ENCODE data around the gene KIF18A. TPM values are rescaled to one million over a fixed set of nuclear protein-coding genes. Genes with fewer than 3 reads are reported as not detected.

Gene KIF18A
- total RNA-seq, 1 experiment from 2014 or later: 21.4 TPM

DNA sequence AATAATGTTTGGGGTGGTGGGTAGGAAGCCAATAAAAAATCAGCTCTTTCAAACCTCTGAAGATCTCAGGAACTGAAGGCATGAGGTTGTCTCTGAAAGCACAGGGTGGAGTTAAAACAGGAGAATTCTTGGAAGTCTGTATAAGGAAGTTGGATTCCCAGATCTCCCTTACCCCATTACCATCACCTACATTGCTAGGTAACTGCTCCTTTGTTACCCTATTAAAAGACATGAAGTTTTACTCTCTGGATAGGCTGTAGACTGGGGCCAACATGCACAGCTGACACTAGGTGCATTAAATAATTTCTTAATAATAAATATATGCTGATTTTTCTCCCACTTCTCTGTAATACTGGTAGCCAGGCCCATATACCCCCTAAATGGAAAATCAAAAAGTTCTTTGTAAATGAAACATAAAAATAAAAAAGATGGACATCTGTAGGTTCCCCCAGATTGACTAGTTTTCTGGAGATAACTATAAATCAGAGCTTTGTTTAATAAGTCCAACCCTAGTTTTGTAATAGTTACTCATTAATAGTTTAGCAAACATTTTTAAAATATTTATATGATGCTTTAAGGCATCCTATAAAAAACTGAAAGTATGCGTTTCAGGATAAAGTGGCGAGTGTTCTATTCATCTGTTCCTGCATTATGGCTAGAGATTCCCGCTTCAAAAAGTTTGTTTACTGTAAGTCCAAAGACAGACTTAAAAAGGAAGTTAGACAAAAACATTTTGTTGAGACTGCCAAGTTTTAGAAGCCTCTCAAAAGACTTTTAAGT is 63.8 kb downstream of the KIF18A start:
- H3K4me3 ChIP-seq (ENCODE audit: insufficient read depth, low read depth, low read length): no peak overlapping the region
- no peaks in the 10 kb centered on the region; the same call in 1 of the 2 replicates for H3K36me3 ChIP-seq (replicated peaks; ENCODE audit: control insufficient read depth, insufficient read depth, low read length)
- H3K27me3 ChIP-seq (ENCODE audit: control insufficient read depth, insufficient read depth, low read length): no peaks in the 10 kb centered on the region
- DNase-seq: no peak

DNA sequence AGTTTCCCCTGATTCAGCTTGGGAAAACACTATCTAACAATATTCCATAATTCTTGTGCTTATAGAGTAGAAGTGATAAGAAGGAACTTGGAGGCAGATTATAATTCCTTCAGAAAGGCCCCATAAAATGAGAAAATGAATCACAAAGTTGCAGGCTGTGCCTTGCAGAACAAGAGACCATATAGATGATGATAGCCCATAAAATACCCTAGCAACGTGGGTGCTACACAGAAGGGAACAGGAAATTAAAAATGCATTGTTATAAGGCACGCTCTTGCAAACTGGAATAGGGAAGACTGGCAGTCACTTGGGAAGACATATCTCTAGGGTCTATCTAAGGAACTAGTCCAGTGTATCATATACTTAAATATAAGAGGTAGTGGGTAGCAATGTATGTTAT is 67.6 kb downstream of the KIF18A start:
- Histone ChIP-seq H3K27me3 (ENCODE audit: control insufficient read depth, insufficient read depth, low read length) (no peaks in the 10 kb centered on the region), H3K4me3 (ENCODE audit: insufficient read depth, low read depth, low read length) (no peak overlapping the region), H3K36me3 (replicated peaks; ENCODE audit: control insufficient read depth, insufficient read depth, low read length) (no peaks in the 10 kb centered on the region; the same call in none of the 2 replicates)
- DNase-seq: no peak

DNA sequence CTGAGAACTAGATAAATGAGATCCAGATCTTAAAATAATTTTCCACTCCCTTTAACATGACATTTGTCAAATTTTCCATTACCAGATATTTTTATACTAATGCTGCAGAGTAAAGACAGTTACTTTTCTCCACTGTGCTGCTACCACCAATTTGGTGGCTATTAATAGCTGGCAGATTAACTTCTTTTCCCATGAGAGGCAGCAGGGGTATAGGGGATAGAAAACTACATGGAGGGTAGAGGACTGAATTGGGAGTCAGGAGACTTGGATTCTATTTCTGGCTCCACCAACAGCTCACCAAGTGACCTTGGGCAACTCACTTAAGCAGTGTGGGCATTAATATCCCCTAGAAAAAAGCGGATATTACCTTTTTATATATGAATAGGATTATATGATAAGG is 69.2 kb downstream of the KIF18A start:
- no peaks in the 10 kb centered on the region for H3K27me3 ChIP-seq (ENCODE audit: control insufficient read depth, insufficient read depth, low read length)
- no peak for DNase-seq
- no peak overlapping the region for H3K4me3 ChIP-seq (ENCODE audit: insufficient read depth, low read depth, low read length)
- no peaks in the 10 kb centered on the region; the same call in none of the 2 replicates for H3K36me3 ChIP-seq (replicated peaks; ENCODE audit: control insufficient read depth, insufficient read depth, low read length)

DNA sequence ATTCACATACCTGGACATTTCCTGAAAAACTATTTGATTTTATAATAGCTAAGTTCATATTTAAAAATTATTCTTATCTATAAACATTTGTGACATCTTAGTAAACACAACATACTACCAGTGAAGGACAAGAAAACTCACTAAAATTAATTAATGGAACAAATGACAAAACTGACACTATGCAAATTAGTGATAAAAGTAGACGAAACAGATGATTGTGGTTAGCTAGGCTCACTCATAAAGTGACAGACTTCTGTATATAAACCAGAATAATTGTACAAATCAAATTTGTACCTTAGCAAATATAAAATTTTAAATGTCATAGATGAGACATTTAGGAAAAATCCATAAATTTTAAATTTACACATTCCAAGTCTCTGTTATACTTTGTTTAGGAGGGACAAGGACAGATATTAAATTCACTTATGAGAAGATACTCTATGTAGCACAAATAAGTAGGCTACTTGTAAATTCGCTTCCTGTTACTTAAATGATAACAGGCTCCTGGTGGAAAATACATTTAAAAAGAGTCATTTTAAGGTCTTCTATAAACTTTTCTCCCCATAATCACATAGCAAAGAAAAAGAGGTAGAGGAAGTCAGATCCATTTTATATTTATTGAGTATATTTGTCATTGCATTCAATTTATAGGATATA is 81.2 kb downstream of the KIF18A start:
- Histone ChIP-seq H3K36me3 (replicated peaks; ENCODE audit: control insufficient read depth, insufficient read depth, low read length) (no peaks in the 10 kb centered on the region), H3K4me3 (ENCODE audit: insufficient read depth, low read depth, low read length) (no peak overlapping the region), H3K27me3 (ENCODE audit: control insufficient read depth, insufficient read depth, low read length) (no peaks in the 10 kb centered on the region)
- DNase-seq: no peak

DNA sequence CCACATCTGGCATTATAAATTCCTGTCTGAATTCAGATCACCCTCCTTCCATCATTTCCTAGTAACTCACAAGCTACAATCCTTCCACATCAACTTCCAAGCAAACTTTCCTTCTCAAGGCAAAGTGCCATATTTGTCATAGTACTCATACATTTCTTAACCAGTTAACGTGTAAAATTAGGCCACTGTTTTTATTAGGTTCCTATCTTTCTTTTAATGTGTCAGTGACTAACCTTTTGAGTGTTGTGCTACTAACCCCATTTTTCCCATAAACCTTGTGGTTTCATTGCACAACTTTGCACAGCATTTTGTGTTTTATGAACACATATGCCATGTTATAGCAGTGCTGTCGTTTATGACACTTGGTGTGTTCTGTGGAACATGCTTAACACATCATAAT is 90.1 kb downstream of the KIF18A start:
- no peaks in the 10 kb centered on the region for H3K36me3 ChIP-seq (replicated peaks; ENCODE audit: control insufficient read depth, insufficient read depth, low read length)
- no peak overlapping the region for H3K4me3 ChIP-seq (ENCODE audit: insufficient read depth, low read depth, low read length)
- DNase-seq: no peak
- H3K27me3 ChIP-seq (ENCODE audit: control insufficient read depth, insufficient read depth, low read length): no peaks in the 10 kb centered on the region

DNA sequence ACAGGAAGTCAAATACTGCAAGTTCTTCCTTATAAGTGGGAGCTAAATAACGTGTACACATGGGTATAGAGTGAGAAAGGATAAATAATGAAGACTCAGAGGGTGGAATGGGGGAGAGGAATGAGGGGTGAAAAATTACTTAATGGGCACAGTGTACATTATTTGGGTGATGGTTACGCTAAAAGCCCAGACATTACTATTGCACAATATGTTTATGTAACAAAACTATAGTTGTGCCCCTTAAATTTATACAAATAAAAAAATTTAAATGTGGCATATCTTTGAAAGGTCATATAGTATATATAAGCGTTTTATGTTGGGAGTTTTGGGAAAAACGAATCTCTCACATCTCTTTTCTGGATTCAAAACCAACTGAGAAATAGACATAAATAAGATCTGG is 96.1 kb downstream of the KIF18A start:
- DNase-seq: no peak
- H3K4me3 ChIP-seq (ENCODE audit: insufficient read depth, low read depth, low read length): no peak overlapping the region
- no peaks in the 10 kb centered on the region for H3K27me3 ChIP-seq (ENCODE audit: control insufficient read depth, insufficient read depth, low read length)
- no peaks in the 10 kb centered on the region for H3K36me3 ChIP-seq (replicated peaks; ENCODE audit: control insufficient read depth, insufficient read depth, low read length)

DNA sequence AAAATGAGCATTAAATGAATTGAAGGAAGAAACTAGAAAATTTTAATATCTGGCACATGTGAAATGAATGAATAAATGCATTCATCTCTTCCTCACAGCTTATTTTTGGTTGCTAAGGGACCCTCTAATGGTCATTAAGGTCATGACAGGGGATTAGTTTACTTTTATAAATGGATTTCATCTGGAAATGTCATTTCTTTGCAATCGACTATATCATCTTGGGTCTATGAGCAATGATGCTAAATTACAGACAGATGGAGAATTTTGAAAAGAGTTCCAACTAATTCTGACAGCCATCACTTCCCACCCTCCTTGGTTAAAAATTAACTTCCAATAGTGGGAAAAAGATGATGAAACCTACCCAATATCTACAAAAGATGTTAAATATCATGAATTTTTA is 98.0 kb downstream of the KIF18A start:
- Histone ChIP-seq H3K36me3 (replicated peaks; ENCODE audit: control insufficient read depth, insufficient read depth, low read length) (no peaks in the 10 kb centered on the region), H3K4me3 (ENCODE audit: insufficient read depth, low read depth, low read length) (no peak overlapping the region), H3K27me3 (ENCODE audit: control insufficient read depth, insufficient read depth, low read length) (no peaks in the 10 kb centered on the region)
- DNase-seq: no peak

DNA sequence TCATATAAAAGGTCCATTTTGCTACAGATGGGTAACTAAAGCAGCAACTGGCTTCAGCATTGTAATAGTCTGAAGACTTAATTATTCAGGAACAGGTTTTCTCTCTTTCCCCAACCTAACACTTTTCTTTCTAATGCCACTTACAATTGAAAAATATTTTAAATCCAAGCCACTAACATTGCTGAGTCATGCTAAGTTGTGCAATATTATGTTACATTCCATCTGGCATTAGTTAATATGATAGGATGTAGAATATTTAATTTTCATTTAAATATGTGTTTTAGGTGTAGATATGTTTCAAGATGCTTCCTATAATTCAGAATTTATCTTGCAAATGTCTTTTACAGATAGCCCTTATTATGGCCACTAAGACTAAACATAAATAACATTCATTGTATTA is 98.6 kb downstream of the KIF18A start:
- H3K27me3 ChIP-seq (ENCODE audit: control insufficient read depth, insufficient read depth, low read length): no peaks in the 10 kb centered on the region
- no peaks in the 10 kb centered on the region for H3K36me3 ChIP-seq (replicated peaks; ENCODE audit: control insufficient read depth, insufficient read depth, low read length)
- DNase-seq: no peak
- H3K4me3 ChIP-seq (ENCODE audit: insufficient read depth, low read depth, low read length): no peak overlapping the region

DNA sequence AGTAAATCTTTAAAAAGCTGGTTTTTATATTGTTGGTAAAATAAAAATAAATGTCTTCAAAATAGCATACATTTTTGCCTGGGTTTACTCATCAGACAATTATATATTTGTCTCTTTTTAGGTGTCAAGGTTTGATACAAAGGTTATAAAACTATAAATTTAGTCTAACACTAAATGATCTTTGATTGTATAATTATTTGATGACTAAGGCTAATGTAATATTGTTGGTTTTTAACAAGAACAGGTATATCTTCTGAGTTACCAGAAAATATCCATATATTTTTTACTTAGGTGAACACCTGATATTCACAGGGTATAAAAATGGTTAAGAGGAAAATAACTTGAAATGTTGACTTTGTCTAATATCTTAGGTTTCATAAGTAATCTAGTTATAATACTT is 104.3 kb downstream of the KIF18A start:
- H3K27me3 ChIP-seq (ENCODE audit: control insufficient read depth, insufficient read depth, low read length): no peaks in the 10 kb centered on the region
- H3K4me3 ChIP-seq (ENCODE audit: insufficient read depth, low read depth, low read length): no peak overlapping the region
- no peak for DNase-seq
- H3K36me3 ChIP-seq (replicated peaks; ENCODE audit: control insufficient read depth, insufficient read depth, low read length): no peaks in the 10 kb centered on the region

DNA sequence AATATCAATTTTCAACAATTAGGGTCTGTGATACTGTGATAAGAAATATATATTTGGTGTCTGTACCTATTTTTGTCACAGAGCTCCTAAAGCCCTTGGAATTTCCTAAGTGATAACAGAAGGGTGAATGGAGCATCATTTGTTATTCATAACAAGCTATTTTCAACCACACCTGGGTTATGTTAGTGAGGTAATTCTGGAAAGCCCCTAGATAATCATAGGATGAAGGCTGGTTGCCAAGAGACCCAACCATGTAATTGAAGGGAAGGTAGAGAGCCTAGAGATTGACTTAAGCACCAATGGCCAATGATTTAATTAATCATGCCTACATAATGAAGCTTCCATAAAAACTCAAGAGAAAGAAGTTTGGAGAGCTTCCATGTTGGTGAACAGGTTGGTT is 109.4 kb downstream of the KIF18A start:
- no peaks in the 10 kb centered on the region for H3K27me3 ChIP-seq (ENCODE audit: control insufficient read depth, insufficient read depth, low read length)
- DNase-seq: no peak

DNA sequence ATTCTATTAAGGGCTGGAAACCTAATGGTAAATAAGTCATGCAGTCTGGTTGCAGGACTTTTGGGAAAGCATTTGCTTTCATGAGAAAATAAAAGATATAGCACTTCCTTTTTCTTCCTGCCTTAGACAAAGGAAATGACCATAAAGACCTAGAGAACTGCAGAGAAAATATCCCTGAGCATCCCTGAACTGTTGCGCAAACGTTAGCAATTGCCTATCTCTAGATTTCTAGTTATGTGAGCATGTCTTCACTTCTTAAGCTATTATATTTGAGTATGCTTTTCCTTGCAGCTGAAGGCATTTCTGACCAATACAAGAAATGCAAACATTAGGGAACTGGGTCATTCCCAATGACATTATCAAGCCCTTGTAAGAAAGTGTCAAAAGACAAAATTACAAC is 110.6 kb downstream of the KIF18A start:
- H3K36me3 ChIP-seq (replicated peaks; ENCODE audit: control insufficient read depth, insufficient read depth, low read length): no peaks in the 10 kb centered on the region
- DNase-seq: no peak

More for the DNA sequence above, 109.4 kb downstream of the KIF18A start:
- Histone ChIP-seq H3K4me3 (ENCODE audit: insufficient read depth, low read depth, low read length) (no peak overlapping the region), H3K36me3 (replicated peaks; ENCODE audit: control insufficient read depth, insufficient read depth, low read length) (no peaks in the 10 kb centered on the region)

DNA sequence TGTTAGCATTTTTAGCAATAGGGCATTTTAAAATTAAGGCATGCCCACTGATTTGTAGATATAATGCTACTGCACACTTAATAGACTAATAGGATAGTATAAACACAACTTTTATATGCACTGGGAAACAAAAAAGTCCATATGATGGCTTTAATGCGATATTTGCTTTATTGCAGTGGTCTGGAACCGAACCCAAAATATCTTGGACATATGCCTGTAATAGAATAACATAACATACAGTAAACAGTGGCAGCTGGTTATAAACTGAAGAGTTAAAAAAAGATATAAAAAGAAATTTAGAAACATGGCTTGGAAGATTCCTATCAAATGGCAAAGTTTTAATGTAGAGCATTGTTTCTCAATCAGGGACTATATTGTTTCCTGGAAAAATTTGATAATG is 111.9 kb downstream of the KIF18A start:
- Histone ChIP-seq H3K27me3 (ENCODE audit: control insufficient read depth, insufficient read depth, low read length) (no peaks in the 10 kb centered on the region), H3K4me3 (ENCODE audit: insufficient read depth, low read depth, low read length) (no peak overlapping the region), H3K36me3 (replicated peaks; ENCODE audit: control insufficient read depth, insufficient read depth, low read length) (no peaks in the 10 kb centered on the region)
- DNase-seq: no peak

More for the DNA sequence above, 110.6 kb downstream of the KIF18A start:
- no peaks in the 10 kb centered on the region for H3K27me3 ChIP-seq (ENCODE audit: control insufficient read depth, insufficient read depth, low read length)
- H3K4me3 ChIP-seq (ENCODE audit: insufficient read depth, low read depth, low read length): no peak overlapping the region

DNA sequence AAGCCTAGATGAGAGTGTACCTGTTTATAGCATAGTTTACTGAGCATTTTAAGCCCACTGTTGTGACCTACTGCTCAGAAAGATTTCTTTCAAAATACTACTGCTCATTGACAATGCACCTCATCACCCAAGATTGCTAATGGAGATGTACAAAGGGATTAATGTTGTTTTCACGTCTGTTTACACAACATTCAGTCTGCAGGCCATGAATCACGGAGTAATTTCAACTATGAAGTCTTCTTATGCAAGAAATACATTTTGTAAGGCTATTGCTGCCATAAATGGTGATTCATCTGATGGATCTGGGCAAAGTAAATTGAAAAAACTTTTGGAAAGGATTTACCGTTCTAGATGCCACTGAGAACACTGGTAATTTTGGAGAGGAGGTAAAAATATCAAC is 112.9 kb downstream of the KIF18A start:
- H3K27me3 ChIP-seq (ENCODE audit: control insufficient read depth, insufficient read depth, low read length): no peaks in the 10 kb centered on the region
- no peak overlapping the region for H3K4me3 ChIP-seq (ENCODE audit: insufficient read depth, low read depth, low read length)
- no peaks in the 10 kb centered on the region for H3K36me3 ChIP-seq (replicated peaks; ENCODE audit: control insufficient read depth, insufficient read depth, low read length)
- no peak for DNase-seq

DNA sequence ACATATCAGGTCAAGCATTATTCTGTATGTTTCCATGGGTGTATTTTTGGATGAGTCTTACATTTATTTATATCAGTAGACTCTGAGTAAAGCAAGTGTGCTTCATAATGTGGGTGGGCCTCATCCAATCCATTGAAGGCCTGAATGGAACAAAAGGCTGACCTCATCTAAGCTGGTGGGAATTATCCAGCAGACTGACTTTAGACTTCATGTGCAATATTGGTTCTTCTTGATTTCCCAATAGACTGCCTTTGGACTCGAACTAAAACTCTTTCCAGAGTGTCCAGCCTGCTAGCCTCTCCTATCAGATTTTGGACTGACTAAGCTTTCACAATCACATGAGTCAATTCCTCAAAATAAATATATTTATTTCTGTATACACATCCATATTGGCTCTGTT is 116.2 kb downstream of the KIF18A start:
- Histone ChIP-seq H3K36me3 (replicated peaks; ENCODE audit: control insufficient read depth, insufficient read depth, low read length) (no peaks in the 10 kb centered on the region), H3K27me3 (ENCODE audit: control insufficient read depth, insufficient read depth, low read length) (no peaks in the 10 kb centered on the region), H3K4me3 (ENCODE audit: insufficient read depth, low read depth, low read length) (no peak overlapping the region)
- no peak for DNase-seq

DNA sequence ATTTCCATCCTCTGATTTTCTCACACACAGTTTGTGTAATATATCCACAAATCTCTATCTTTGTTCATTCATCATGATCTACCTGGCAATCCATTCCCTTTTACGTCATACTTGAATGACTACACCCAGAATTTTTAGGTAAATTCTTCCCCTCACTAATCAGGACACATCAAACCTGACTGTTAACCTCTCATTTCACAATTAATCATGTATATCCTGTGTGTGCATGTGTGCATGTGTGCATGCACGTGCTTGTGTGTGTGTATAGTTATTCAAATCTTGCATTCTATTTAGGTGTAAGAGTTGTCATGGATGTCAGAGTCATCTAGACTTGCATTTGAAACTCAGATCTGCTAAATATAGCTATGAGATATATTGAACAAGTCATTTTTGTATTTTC is 130.4 kb downstream of the KIF18A start:
- DNase-seq: no peak
- Histone ChIP-seq H3K27me3 (ENCODE audit: control insufficient read depth, insufficient read depth, low read length) (no peaks in the 10 kb centered on the region), H3K36me3 (replicated peaks; ENCODE audit: control insufficient read depth, insufficient read depth, low read length) (no peaks in the 10 kb centered on the region), H3K4me3 (ENCODE audit: insufficient read depth, low read depth, low read length) (no peak overlapping the region)

Data from H7 (cell line).